ENCODE measurements around the gene TEX11.
"Not testable (repeated sequence)": the region's sequence is repeated elsewhere in the genome, so short reads cannot be mapped to it uniquely, and the experiment has no call there.

DNA sequence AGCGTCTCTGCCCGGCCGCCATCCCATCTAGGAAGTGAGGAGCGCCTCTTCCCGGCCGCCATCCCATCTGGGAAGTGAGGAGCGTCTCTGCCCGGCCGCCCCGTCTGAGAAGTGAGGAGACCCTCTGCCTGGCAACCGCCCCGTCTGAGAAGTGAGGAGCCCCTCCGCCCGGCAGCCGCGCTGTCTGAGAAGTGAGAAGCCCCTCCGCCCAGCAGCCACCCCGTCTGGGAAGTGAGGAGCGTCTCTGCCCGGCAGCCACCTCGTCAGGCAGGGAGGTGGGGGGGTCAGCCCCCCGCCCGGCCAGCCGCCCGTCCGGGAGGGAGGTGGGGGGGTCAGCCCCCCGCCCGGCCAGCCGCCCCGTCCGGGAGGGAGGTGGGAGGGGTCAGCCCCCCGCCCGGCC lies 229.1 kb downstream of the TEX11 start:
- TF ChIP-seq, protein P1, sequence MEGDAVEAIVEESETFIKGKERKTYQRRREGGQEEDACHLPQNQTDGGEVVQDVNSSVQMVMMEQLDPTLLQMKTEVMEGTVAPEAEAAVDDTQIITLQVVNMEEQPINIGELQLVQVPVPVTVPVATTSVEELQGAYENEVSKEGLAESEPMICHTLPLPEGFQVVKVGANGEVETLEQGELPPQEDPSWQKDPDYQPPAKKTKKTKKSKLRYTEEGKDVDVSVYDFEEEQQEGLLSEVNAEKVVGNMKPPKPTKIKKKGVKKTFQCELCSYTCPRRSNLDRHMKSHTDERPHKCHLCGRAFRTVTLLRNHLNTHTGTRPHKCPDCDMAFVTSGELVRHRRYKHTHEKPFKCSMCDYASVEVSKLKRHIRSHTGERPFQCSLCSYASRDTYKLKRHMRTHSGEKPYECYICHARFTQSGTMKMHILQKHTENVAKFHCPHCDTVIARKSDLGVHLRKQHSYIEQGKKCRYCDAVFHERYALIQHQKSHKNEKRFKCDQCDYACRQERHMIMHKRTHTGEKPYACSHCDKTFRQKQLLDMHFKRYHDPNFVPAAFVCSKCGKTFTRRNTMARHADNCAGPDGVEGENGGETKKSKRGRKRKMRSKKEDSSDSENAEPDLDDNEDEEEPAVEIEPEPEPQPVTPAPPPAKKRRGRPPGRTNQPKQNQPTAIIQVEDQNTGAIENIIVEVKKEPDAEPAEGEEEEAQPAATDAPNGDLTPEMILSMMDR (IDR thresholded peaks at IDR 0.05), result not testable (repeated sequence)
- TF ChIP-seq POLR2AphosphoS5, POLR2A, EP300 (IDR thresholded peaks at IDR 0.05): not testable (repeated sequence)

Data from suprapubic skin (tissue), 4 donors.